ENCODE measurements around the gene PDE4D. TPM values are rescaled to one million over a fixed set of nuclear protein-coding genes. Genes with fewer than 3 reads are reported as not detected.
A peak's percentile ranks its signal among the peaks of the same experiment; 100 is the strongest.

Gene PDE4D
- total RNA-seq, 1 donor from 2014 or later, result 27.4 TPM

DNA sequence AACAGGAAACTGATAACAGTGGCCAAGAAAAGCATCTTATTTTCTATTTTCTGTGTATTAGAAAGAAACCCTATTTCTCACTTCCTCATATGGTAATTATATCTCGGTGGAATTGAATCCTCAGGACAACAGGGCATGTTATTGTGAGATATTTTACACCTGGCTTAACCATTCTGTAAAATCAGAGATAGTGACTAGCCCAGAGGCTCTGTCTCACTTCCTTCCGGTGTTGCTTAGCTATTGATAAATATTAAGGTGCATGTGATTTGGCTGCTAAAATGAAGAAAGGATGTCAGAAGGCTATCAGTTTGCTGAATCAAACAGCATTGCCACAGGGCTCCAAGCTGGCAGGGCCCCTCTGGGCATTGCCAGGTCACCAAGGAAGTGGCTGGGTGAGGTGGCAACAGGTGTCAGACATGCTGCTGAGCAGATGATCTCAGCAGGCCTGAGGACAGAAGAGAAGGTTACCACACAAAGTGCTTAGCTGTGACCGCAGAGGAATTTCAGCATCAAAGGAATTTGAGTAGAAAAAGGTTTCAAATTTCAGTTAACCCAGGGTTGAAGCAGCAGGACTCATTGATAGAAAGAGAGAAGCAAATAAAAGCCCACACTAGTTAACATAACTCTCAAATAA, 330.7 kb downstream of the PDE4D start:
- DNase-seq (ENCODE audit: extremely low read depth, low read depth, low spot score), result peak; percentile 74

DNA sequence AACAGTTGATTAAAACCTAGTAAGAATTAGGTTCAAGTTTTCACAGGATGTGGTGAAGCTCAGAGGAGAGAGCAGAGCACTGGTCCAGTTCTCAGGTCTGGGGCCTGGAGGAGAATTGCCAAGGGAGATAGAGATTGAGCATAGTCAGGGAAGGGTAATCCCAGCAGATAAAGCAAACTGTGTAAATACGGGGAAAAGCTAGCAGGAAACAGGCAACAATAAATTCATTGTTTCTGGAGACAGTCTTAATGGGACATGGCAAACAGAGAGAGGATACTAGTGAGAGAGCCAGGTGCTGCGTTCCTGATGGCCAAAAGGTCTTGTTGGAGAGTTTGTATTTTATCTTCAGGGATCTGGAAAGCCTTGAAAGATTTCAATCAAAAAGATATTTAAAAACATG, 333.0 kb downstream of the PDE4D start:
- no peak for DNase-seq (ENCODE audit: extremely low read depth, low read depth, low spot score)

DNA sequence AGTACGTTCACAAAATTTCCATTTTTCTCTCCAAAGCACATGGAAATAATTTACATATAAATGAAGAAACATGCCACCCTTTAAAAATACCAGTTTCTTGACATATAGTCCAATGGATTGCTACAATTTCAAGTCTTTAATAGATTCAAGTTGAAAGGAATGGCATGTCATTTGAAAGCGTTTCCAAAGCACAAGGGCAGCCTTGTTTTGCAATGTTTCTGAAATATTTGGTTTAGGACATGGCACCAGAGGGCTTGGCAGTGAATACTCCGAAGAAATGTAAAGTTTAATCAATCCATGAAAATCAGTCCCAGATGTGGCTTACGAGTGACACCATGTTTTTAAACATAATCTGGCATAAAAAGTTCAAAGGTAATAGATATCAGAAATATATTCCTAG, 333.7 kb downstream of the PDE4D start:
- no peak for DNase-seq (ENCODE audit: extremely low read depth, low read depth, low spot score)

DNA sequence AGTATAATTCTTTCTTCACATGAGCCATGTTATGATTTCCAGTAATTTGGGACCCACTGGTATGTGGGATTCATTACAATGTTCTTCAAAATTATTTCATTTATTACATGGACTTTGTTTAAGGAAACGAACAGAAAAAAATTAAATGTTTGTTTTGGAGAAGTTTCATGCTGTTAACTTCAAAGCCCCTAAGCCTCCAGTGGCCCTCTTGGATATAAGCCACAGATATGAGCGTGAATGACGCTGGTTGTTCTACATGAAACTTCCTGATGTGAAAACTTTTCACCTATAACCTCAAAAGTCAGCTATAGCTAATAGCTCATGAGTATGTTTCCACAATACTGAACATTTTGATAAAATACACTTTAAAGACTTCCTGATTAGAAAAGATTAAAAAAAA, 334.2 kb downstream of the PDE4D start:
- DNase-seq (ENCODE audit: extremely low read depth, low read depth, low spot score), result peak; percentile 63

DNA sequence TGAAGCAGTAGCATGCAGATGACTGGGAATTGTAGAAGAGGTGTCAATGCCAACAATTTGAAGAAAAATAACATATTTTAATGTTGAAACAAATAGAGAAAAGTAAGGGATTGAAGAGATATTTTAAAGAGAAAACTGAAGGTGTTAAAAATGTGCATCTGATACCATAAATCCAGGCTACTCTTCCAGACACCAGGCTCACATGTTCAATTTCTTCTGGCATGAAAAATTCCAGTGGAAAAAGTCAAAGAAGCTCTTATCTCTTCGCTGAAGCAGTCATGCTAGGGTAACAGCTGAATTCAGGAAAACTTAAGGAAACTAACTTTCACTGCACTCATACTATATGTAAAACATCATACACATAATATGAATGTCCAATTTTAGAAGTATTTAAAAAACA, 335.0 kb downstream of the PDE4D start:
- no peak for DNase-seq (ENCODE audit: extremely low read depth, low read depth, low spot score)

DNA sequence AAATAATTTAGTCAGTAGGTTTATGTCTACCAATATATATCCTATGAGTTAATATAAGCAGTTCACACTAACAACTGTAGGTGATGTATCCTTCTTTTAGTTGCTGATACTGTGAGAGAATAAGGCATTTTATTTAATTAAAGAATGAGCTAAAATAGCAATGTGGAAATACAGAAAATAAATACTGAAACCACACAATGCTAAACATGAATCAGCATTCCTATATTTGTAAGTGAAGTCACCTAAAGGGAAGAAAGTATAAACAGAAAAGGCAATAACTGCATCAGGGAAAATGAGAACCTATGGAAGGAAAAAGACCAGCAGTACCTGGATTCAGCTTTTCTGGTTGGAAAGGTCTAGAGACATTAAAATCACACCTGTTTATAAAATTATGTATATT, 336.0 kb downstream of the PDE4D start:
- no peak for DNase-seq (ENCODE audit: extremely low read depth, low read depth, low spot score)

DNA sequence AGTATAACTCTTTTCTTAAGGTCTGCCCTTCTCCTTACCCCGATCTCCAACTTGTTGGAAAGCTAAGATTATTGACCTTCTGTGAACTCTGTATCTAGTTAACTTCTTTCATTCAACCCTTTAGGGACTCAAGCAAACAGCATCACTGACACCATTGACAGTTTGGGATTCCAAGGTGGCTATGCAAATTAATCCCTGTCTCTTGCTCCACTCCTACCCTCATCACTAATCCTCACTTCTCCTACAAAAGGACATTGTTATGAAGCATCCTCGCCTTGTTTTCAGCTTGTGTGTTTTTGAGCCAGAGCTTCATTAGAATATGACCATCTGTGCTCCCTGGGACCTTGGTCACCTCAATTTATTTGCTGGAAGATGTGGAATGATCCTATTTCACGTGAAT, 337.9 kb downstream of the PDE4D start:
- DNase-seq (ENCODE audit: extremely low read depth, low read depth, low spot score), result no peak

DNA sequence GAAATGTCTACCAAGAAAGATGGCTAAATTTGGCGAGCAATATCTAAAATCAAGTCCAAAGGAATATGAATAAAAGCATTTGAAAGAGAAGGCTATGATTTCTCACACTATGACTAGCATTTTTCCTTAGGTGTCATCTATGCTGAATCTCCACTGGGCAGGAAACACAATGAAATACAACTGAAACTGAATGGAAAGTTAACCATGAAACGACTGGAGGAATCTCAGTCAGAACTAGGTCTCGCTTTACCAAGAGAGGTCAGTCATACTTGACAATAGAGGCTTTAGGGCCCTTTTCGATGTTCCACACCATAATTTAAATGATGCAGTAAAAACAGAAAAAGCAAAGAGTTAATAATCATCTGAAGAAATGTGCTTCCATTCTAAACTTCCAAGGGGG, 339.0 kb downstream of the PDE4D start:
- no peak for DNase-seq (ENCODE audit: extremely low read depth, low read depth, low spot score)

DNA sequence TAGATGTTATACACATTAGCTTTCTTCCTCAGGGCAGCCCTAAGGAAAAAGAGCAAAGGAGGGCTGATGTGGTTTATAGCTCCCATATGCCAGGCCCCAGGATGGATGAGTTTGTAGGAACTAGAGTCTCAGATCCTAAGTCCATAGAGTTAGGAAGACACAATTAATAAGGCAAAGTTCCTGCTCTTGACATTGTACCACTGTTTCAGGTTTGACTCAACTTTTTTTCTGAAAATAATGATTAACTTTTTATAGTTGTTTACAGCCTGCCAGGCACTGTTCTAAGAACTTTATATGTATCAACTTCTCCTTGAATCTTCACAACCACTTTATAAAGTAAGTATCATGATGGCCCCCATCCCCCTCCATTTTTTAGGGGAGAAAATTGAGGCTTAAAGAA, 339.5 kb downstream of the PDE4D start:
- DNase-seq (ENCODE audit: extremely low read depth, low read depth, low spot score), result no peak

DNA sequence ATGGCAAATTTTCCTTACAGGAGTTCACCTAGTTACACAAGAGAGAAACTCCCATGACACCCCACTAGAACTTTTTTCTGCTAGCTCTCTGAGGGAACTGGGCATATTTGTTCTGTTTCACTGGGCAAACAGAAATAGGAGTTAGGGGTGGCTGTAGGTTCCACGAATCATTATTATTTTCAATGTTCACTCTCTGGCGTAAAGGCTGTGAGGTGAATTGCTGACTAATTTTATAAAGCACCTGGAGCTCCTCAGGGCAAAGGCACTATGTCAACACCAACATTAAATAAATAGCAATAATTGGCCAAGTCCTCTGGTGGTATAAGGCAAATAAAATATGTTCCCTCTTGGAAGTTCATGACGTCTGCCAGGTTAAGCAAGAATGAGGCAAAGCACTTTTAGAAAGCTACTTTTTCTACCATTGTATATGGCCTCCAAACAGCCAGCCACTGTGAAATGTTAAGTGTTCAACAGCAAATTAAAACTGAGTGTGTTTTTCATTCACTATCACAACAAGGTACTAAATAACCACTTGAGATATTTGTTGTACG, 344.6 kb downstream of the PDE4D start:
- no peak for DNase-seq (ENCODE audit: extremely low read depth, low read depth, low spot score)

DNA sequence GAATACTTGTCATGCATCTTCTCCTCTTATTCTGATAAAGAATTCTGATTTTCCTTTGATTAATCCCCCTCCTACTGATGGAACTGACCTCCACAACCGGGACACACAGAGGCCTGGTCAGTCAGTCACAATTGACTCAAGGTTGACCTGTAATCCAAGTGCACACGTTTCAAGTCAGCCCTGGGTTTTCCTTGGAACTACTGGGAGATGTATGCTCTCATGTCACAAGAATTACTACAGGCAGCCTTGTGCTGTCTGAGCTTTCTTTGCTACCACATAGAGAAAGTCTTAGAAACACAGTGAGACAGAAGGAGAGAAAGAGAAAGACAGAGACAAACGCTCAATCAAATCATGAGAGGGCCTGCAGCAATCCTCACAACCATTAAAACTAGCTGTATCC, 345.8 kb downstream of the PDE4D start:
- no peak for DNase-seq (ENCODE audit: extremely low read depth, low read depth, low spot score)

DNA sequence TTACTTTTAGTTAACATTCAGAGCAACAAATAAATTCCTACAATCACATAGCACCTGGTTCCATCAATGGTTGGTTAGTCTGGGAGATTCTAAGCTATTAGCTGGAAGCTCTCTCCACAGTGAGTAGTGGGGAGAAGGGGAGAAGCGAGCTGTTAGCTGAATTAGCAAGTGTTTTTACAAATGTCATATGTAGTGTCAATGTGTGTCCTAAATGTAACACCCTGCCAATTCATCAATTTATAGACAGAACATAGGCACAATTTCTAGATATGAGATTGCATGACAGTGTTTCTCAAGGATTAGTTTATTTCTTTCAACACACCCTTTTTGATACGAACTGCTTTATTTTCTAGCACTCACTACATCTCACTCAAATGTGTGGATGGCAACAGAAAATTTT, 349.0 kb downstream of the PDE4D start:
- DNase-seq (ENCODE audit: extremely low read depth, low read depth, low spot score), result no peak

DNA sequence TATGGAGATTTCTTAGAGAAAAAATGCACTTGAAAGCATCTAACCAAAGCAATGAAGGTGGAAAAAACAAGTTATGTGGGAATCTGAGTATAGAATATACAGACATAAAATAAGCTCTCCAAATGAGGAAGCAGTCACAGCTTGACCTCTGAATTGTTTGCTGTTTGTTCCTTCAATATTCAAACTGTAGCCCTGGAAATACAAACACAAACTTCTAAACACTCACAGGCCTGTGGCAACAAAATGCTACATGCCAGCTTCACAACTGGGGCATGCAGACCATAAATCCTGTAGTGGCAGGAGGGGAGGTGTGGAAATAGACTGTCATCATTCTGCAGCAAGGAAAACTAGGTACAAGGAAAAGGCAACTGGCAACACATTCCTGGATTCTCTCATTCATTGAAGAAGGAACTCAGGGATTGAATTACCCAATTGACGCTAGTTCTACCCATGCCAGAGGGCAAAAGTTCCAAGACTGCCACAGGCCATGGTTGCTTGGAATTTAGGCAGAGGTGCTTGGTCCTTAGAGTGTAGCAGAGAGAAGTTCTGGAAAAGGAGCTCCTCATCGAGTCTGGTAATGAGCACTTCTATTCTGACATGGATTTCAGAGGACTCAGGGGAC, 349.6 kb downstream of the PDE4D start:
- DNase-seq (ENCODE audit: extremely low read depth, low read depth, low spot score), result no peak

DNA sequence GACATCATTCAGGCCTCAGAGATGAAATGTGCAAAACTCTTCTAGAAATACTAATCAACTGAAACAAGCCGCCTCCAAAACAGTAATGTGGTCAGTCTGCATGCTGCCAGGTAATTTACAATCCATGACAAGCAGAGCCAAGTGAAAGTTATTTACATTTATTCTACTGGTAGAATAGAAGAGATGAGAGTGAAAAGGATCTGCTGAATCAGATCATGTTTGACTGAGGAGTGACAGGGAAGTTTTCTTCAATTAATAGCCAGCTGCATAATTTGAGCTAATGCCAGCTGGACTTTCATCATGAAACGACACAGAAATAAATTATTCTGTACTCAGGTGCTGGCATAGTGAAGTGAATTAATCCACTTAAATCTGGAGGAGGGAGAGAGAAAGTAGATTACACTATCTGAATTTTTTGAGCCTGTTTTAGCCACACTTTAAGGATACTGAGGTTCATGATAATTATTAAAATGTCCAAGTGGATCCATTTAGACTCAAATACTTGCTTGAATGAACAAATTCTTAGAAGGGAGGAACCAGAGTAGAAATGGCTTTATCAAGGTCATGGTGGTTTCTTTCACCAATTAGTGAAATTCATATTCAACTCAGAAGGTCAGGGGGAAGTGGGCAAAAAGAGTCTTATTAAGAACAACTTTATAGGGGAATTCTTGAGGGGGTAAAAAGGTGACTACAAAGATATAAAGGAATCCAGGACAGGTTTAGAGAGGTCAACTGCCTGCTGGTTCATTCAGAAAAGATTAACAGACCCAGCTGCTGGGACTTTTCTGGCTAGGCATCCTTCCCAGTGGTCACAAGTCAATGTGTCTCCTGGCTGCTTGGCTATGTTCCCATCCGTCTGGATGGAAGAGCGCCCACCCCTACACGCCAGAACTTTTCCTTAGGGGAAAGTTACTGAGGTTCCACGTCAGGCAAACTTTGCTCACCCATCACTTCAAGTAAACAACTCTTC, 350.4 kb downstream of the PDE4D start:
- peak; percentile 64 for DNase-seq (ENCODE audit: extremely low read depth, low read depth, low spot score)

DNA sequence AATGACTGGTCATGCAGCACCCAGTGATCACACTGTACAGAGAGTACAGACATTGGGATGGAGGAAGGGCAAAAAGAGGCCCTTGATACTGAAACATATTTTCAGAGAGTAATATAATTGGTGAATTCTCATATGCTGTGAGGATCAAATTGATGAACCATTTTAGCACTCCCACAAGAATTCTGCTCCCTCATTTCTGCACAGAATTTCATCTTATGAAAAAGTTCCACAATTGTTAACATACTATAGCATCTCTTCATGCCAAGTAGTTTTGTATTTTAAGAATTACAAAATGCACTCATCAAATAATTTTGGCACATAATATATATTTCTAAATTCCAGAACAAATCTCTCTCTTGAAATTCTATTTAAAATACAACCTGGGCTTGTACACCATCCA, 351.2 kb downstream of the PDE4D start:
- DNase-seq (ENCODE audit: extremely low read depth, low read depth, low spot score), result no peak

DNA sequence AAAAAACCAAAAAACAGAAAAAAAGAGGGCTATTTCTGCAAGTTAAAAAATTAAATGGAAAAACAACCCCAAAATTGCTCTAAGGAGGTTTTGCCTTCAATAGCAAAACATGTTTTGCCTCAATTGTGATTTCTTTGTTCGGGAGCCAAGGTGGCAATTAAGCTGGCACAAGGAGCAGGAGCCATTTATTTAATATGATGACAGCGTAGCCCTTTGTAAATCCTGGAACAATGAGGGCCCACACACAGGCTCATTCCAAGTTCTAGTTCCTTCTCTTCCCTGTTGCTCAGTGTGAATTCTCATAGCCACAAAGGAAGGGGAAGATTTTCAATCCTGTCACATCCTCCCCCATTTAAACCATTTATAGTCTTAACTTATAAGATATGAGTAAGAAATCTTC, 353.2 kb downstream of the PDE4D start:
- DNase-seq (ENCODE audit: extremely low read depth, low read depth, low spot score), result no peak

DNA sequence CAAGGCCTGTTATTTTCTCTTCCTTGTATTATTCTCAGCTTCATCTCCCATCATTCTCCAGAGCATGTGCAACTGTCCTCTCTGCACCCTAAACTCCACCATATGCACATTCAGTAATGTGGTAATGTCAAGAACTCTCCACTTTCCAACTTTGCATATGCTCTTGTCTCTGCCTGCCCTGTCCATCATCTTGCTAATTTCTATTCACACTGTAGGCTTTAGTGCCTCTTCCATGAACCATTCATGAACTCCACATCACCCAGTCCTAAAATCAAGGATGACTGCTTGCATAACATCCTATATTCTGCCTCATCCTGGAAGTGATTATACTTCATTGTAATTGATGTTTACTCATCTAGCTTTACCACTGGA, 354.8 kb downstream of the PDE4D start:
- no peak for DNase-seq (ENCODE audit: extremely low read depth, low read depth, low spot score)

DNA sequence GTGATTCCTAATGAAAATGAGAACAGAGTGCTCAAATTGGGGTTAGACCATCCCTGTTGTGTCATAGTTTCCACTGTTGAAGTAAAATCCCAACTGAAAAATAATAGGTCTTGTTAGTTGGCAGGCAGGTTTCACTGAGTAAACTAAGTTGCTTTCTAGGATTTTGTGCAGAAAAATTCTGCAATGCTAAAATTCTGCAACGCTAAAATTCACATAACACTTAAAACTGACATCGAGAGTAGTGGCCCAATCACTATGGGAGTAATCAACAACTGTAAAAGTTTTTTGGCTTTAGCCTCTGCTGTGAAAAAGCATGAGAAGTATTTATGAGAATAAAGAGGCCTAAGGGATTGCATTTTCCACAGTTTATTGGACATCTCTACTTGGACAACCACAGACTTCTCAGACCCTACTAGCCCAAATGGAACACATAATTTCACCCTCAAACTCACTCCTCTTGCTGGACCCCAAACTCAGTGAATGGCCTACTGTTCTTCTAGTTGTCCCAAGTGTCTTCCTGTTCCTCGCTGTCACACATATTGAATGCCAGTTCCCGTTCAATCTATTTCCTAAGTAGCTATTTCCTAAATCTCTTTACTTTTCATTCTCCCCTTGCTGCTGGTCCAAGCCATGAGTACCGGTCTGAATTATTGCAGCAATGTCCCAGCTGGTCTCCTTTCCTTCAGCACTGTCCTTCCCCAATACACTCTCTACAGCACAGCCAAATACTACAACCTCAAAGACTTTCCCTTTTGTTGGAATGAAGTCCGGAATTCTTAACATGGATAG, 355.4 kb downstream of the PDE4D start:
- DNase-seq (ENCODE audit: extremely low read depth, low read depth, low spot score), result no peak

DNA sequence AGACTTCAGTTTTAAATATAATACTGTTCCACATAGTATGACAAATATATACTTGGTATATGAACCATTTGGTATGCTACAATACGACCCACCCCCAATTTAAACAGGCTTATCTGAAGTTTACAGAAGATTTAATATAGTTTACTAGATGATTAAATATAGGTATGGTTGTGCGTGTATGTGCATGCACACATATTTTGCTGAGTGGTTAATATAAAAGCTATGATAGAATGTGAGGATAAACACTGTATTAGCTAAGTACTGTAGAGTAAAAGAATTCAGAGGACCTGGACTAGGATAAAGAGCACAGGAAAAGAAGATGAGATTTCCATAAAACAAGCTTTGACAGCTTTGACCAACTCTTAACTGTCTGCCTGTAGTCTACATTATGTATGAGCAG, 356.7 kb downstream of the PDE4D start:
- DNase-seq (ENCODE audit: extremely low read depth, low read depth, low spot score), result no peak

DNA sequence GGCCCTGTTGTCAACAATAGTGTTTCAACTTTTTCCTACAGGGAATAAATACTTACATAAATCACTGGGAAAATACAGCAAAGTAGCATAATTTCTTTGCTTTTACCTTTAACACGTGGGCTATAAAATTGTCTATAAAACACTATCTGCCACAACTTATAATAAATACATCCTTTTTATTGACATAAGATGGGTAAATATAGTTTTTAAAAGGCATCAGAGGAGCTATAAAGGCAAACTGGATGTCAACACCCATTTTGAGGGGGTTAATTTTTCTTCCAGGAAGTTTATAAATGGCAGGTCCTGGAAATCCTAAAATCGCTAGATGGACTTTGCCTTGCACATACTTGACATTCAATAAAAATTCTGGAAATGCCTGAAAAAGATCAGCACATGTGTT, 358.0 kb downstream of the PDE4D start:
- DNase-seq (ENCODE audit: extremely low read depth, low read depth, low spot score), result no peak

DNA sequence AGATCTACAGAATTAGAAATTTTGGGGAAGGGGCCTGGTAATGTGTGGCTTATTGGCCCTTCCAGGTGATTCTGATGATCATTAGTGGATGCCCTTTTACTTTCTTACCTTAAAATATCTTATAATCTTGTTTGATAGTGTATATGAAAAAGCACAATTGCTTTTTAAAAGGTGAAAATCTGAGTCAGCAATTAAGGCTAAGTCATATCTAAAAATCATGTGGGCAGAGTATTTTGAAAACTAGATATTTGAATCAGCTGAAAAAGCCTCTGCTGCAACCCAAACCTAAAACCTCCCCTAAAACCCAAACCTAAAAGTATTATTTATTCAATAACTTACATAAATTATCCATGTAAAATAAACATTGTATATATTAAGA, 359.8 kb downstream of the PDE4D start:
- DNase-seq (ENCODE audit: extremely low read depth, low read depth, low spot score), result no peak
